OCI-LY1 (cell line): ENCODE results near the gene AP2S1.

Source experiments
- CTCF ChIP-seq: fragments of 200-600 bp; sonication (generic), shearing (Covaris generic); IDR thresholded peaks from 2 replicates; pipeline ENCODE4 v1.5.1; 2017; ENCODE audit warnings: mild to moderate bottlenecking, antibody characterized with exemption, low read length, moderate library complexity, mixed read lengths
- EZH2 ChIP-seq: fragments of 200-600 bp; sonication (generic), shearing (Covaris generic); IDR thresholded peaks from 2 replicates; pipeline ENCODE4 v1.8.0; 2017; ENCODE audit warnings: borderline replicate concordance, mixed run types, mild to moderate bottlenecking, antibody characterized with exemption, low read length, moderate library complexity, mixed read lengths

- TF ChIP-seq CTCF (no peak), EZH2 (no peak)
Measured at GRCh38 chr19:46849610-46850009, 1.0 kb downstream of the AP2S1 start.
